Globus pallidus (tissue), 1 donor: ENCODE measurements around the gene CEP57.
A peak's percentile ranks its signal among the peaks of the same experiment; 100 is the strongest.

Experiments
- DNase-seq: peaks from one replicate; pipeline ENCODE4 v3.0.0-alpha.2; 2015; ENCODE audit warnings: low spot score

CEP57 gene

DNA sequence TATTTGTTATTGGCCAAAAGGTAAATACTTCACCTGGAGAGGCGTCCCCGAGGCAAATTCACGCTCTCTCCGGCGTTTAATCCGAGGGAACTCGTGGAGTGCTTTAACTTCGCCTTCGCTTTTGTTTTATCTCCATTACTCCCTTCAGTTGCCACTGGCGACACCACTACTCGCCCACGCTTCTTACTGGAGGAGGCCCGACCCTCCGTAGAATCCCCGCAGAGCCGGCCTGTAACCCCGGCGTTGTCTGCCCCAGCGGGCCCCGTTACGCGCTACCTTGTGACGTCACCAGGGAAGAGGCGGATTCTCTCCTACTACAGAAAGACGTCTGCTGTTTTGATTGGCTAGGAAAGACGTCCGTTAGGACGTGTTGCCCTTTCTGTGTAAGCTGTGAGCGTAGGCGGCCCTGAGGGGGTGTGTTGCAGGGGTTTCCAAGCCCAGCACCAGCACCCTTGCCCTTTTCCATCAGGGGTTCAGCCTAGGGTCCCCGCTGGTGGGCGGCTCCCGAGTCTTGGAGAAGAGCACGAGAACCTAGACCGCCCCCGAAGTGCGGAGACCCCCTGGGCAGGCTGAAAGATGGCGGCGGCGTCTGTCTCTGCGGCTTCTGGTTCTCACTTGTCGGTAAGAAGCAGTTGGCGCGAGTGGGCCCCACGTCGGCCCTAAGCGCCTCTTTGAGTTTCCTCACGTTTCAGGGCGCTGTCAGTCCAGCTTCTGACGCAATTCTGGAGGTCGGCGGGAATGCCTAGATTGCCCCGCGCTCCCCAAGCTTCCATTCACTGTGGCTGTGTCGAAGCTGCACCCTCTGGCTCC is at the start of gene CEP57:
Gene CEP57, plus strand, starts transcription at position 376 of the 810 bp plus-strand sequence. Its CDS starts 201 bp downstream, at position 577.
- peak; percentile 99 for DNase-seq

DNA sequence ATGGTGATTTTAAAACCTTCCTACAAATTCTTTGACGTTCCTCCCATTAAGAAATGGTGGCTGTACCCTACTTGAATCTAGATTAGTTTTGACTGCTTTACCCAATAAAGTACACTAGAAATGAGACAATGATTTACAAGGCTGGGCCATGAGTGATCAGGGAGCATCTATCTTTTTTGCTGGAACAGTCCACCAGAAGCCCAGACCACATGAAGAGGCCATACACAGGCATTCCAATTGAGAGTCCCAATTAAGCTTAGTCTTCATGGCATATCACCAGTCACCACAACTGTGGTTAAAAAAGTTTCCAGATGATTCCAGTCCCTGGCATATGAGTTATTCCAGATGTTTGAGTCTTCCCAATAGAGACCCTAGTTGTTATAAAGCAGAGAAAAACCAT is 40.2 kb upstream of the CEP57 start:
- no peak for DNase-seq

DNA sequence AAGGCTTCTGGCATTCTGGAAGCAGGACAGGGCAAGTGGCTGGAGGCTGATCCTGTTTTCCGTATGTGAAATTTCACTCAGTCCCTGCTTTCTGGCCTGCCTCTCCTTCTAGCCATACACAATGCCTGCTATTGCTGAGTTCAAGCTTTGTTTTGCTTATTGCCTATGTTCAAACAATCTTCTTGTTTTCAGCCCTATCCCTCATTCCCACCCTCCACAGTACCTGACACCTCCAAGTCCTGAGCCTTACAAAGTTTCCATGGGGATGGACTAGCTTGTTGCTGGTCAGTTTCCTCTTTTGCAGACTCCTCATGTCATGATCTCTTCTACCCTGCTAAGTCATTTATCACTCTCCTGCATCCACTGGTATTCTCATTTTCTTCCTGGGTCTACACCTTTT is 38.8 kb upstream of the CEP57 start:
- DNase-seq = no peak

DNA sequence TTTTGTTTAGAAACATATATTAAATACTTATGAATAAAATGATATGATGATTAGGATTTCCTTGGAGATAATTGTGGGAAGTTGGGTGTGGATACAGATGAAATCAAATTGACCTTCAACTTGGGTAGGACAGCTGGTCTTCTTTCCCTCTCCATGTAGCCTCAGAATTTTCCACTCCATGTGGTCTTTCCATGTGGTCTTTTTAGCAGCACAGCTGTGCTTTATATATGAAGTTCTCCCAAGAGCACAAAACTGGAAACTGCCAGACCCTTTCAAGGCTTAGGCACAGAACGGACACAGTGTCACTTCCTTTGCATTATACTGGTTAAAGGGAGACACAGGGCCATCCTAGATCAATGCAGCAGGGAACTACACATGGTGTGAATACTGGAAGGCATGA is 29.4 kb upstream of the CEP57 start:
- no peak for DNase-seq

DNA sequence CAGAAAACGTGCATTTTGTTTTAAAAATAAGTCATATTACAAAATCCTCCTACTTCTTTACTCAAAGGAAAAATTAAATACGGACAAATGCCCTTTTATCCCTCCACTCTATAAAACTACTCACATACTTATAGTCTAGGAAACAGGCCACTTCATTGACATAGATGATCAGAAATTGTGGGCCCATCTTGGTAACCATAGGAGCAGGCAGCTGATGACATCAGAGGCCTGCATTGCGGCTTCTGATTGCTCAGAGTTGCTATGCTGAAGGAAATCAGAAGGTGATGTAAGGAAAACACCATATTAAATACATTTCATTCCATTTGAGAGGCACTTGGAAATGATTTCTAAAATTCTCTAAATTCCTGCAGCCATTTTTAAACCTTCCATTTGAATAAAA is 27.8 kb upstream of the CEP57 start:
- no peak for DNase-seq

DNA sequence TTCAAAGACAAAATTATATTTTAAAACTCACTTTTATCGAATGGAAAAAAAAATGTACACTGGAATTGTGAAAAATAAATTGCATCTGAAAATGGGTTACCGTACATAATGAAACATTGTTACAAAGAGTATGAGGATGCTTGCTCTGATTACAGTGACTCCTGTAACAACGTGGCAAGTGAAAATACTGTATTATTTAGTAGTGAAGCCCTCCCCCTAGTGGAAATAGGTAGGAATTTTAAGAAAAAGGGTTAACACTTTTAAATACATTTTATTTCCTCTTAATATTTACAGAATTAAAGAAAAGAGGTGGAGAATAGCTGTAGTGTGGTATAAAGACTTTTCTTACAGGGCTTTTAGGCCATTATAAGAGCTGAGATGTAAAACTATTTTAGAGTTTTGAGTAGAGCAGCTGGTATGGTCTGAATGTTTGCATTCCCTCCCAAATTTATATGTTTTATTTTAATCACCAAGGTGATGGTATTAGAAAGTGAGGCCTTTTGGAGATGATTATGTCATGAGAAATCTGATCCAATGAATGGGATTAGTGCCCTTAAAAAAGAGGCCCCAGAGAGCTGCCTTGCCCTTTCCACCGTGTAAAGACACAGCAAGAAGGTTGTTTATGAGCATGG is 25.9 kb upstream of the CEP57 start:
- peak; percentile 65 for DNase-seq

DNA sequence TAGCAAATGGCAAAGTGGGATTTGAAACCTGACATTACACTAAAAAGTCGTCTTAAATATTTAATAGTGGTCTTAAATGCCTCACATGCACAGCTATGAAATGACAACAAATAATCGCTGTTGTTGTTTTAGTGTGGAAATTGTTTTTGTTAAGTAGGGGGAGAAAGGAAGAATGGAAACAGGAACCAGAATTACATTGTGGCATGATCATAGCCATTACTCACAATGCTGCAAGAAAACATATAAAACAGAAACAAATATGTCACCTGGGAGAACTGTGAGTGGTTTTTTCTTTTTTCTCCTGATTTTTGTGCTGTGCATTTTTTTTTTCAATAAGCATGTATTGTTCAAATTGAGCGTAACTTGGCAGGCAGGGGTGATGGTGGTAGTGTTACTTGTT is 23.6 kb upstream of the CEP57 start:
- DNase-seq = no peak

DNA sequence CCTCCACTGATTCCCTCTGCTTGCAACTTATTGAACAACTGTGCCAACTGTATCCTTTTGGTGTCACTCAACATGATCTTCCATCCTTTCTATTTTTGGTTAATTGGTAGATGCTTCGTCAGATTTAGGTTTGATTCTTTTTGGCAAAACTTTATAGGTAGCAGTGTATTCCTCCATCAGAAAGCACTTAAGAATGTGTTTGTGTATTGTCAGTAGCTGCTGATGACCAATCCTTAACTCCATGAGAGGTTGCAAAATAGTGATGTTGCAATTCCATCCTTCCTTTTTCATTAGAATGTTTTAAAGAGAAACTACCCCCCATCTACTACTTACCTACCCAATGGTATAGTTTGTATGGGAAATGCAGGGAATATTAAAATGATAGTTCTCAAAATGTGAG is 22.8 kb upstream of the CEP57 start:
- DNase-seq = no peak

DNA sequence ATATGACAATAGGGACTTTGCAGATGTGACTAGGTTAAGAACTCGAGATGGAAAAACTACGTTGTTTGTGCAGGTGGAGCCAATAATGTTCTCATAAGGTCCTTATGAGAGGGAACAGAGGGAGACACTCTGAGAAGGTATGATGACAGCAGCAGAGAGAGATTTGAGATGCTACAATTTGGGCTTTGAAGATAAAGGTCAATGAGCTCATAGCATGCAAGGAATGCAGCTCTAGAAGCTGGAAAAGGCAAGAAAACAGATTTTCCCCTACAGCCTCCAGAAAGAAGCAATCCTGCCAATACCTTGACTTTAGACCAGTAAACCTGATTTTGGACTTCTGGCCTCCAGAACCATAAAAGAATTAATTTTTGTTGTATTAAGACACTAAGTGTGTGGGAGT is 21.8 kb upstream of the CEP57 start:
- DNase-seq = no peak

DNA sequence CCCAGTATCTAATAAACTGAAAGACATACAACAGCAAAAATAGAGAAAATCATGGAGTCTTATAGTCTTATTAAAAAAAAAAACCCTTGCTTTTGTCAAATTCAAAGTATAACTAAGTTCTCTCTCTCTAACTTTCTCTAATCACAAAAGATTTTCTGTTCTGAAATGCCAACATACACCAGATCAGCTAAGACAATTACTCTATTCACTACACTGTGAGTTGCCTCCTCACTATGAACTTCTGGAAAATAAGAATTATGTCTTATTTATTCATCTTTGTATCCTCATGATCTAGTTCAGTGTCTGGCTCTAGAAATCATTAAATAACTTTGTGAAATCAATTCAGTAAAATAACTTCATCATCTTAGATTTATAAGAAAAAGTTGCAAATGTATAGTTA is 13.4 kb upstream of the CEP57 start:
- DNase-seq = peak; percentile 40

DNA sequence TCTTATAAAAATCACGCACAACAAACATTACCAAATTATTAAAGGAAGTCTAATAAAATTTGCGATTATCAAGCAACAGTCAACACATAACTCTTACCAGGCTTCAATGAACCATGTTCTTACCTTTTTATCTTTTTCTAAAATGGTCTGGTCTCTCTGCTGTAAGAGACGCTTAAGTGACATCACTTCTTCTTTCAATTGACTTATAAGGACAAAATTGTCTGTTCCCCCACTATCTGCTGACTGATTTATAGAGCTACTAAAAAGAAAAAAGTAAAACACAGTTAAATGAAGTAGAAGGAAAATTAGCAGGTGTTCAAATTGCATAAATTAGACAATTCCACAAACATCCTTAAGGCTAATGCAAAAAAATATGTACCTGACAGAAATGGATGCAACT is 11.6 kb upstream of the CEP57 start:
- no peak for DNase-seq

DNA sequence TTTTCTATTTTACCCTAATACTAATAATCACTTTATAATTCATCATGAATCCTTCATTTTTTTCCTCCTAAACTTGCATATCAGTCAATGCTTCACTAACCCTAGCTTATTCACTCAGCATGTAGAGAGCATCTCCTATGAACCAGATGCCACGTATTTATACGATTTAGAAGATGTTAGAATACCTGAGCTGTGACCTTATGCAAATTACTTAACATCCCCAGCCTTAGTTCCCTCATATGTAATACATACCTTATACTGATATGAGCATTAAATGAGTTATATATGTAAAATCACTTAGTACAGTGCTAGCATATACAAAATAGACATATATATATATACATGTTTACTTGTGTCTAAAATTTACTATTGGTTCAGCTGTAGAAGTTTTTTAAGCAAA is 9.8 kb upstream of the CEP57 start:
- no peak for DNase-seq

DNA sequence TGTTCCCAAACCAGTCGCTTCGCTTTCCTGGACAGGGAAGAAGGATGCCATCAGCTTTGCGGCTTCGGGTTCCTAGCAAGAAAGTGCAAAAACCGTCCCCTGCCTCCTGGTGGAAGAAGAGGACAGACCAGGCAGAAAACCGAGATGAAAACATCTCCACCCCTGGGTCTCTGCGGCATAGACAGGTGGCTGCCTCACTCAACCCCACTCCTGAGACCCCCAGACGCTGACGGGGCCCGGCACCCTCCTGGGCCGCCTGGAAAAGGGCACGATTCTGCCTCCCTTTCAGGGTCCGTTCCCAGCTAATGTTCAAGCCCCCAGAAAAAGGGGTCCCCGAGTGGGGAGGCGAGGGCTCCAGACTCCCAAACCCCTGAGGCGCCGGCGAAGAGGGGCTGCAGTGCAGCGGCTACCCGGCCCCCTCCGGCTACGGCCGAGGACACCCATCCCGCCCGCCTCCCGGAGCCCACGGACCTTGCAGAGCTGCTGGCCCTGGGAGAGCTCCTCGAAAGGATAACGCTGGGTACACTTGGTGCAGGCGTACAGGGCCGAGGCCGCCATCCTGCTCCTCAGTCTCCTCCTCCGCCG is 1.3 kb upstream of the CEP57 start:
- DNase-seq = peak; percentile 12

DNA sequence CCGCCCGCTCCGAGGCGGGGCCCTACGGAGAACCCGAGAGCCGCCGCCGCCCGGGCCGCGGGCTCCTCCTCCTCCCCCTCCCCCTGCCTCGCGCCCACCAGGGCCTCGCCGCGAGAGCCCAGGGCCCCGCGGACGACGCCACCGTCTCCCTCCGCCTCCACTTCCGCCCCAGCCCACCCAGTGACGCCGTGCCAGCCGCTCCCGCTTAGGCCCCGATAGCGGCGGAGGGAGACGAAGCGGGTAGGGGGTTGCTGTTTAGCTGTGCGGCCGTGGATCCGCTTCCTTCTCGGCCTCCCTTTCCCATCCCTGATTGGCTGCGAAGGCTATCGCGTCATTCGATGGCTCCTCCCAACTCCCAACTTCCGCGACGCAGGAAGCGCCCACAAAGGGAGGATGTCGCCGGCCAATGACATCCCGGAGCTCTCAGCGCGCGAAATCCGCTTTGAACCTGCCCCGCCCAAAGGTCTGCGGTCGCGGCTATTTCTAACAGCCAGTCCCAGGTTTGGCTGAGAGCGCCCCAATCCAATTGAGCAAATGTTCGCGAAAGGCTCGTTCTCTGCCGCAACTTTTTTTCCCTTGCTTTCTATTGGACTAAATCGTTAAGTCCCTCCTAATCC is 684 bp upstream of the CEP57 start, which contains the start of gene FAM76B:
Gene FAM76B, minus strand, starts transcription at position 277 of the 617 bp plus-strand sequence. CDS start 304 bp downstream, outside the sequence.
- peak; percentile 99 for DNase-seq

DNA sequence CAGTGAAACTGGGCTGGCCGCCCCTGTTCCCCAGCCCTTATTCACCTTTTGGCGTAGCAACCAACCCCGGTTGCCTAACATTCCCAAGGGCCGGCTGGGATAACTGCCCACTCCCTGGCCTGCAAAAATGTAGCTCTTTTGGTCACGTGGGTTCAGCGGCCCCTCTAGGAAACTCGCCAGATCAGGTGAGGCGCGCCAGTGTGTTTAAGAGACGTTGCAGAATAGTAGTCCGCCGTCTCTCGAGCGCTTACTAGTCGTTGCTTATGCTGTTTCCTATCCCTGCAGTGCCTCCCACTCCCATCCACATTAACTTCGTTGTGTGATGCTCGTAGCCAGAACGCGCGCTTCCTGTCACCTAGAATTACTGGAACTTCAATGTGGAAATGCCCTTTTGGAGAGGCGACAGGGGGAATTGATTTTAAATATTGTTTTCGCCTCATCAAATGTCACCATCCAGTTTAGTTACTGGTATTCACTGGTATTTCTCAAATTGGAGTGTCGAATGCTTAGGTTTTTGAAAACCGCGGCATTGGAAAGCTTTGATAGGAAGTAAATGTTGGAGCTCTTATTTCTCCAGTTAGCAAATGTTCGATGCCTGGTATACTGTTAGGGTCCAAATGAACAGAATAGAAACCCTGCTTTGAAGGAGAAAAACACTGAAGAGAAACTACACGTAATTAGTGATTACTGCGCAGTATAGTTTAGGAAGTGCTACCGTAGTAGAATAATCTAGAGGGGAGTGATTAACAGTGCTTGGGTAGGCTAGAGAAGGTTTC is 823 bp downstream of the CEP57 start:
- DNase-seq = peak; percentile 52

DNA sequence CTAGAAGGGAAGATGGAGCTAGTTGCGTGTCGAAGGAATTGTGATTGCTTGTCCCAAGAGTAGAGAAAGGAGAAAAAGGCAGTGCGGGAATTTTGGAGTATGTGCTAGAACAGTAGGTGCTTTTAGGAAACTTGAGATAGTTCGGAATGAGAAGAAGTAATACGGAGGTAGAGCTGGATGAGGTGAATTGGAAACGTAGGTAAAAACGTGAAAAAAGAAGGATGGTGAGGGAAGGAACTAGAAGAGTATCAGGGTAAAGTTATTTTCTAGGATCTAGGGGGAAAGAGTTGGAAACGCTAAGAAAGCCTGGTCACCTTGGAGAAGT is 1.4 kb downstream of the CEP57 start:
- DNase-seq = no peak

DNA sequence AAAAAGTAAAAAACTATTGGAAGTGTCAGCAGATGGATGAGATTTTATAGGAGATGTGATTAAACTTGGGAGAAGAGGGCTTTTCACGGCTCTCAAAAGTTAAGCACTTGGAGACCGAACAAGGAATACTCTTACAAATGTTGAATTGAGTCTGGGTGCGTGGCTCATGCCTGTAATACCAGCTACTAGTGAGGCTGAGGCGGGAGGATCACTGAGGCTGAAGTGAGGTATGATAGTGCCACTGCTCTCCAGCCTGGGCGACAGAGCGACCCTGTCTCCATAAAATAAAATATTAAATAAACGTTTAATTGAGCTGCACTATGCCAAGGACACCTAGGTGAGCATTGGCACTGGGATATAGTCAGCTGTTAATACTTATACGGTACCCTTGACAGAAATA is 1.9 kb downstream of the CEP57 start:
- DNase-seq = no peak

DNA sequence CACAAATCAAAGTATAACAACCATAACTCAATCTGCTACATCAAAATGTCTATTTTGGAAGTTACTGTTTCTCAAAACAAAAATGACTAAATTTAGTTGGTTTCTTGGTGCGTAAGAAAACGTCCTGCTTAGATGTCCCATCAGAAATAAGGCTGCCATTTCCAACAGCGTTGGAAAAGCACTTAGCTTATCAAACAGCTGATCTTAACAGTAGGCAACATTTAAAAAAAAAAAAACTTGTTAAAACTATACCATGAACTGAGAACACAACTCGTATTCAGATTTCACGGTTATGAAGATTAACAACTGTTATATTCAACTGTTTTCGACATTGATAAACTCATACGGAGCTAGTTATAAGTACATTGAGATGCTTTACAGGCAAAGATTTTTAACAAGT is 2.4 kb downstream of the CEP57 start:
- DNase-seq = no peak

DNA sequence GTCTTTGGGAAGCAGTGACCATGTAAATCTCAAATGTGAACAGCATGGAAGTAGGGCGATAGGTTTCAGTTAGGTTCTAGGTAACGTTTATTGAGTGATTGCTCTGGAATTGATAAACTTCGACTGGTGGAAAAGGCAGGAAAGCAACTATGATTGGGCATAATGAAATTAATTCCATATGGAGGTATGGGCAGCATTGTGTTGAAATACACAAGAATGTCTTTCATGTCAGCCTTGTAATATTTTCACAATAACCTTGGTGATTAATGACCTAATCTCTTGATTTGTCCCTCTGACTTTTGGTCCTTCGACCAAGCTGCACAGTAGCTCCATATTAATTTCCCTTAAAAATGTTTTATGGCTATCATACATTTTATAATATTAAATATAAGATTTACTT is 2.8 kb downstream of the CEP57 start:
- DNase-seq = no peak

DNA sequence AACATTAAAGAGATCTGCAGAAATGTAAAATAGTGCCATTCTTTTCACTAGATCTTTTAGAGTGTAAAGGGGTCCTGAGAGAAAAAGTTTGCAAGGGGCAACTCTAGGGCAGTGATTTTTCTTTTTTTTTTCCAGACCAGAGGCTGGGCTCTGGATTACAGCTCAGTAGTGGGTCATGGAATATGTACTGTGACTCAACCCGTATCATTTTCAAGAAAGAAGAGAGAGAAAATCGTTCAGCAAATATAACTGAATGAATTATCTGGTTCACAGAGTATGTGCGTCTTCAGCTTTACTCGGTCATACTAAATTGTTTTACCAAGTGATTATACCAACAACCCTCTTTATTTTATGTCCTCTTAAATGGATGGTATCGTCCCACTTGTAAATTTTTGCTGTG is 3.8 kb downstream of the CEP57 start:
- DNase-seq = no peak

DNA sequence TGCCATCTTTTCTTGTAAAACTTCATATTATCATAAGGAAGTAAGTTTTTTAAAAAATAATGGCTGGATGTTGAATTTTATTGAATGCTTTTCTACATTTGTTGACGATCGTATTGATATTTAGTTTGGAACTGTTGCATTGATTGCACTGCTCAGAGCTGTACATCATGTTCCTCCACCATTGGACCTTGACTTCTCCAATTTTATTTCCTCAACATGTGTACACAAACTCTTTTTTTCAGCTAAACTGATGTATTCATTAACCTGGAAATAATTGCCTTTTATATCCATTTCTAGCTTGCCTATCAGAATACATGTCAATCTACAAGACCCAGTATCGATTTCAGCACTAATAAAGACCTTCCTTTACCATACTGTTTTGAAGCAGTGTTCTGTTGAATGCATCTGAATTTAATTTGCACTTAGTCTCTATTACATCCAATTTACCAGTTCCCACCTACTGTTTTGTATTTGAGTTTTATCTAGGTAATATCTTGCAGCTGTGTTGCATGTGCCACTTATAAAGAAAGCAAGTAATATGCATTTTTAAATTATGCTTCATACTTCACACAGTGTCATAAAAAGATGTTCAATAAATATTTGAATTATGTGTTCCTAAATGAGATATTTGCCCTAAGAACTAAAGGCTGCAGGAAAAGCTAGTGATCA is 5.5 kb downstream of the CEP57 start:
- DNase-seq = no peak

DNA sequence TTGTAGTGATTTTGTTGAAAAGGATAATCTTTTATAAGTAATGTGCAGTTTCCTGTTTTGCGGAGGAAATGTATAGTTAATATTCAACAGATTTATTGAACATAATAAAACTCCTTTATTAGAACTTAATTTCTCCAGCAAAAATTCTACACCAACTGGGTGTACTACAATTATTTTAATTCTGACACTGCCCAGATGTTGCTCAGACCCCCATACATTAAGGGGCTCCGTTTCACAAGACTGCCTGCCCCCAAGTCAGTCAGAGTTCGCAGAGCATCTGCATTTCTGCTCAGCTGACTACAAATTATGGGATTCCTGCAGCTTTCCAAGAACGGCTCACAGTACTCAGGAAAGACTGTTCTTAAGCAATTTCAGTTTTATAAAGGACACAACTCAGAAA is 6.2 kb downstream of the CEP57 start:
- DNase-seq = no peak
